Left cardiac atrium (tissue), 4 donors: ENCODE measurements around the gene MFRP. TPM values are rescaled to one million over a fixed set of nuclear protein-coding genes. Genes with fewer than 3 reads are reported as not detected.

Source experiments
- ATAC-seq, 2 donors: fragments of 200-7000 bp; cut with Tn5 transposase; one replicate each; pipeline ENCODE4 v1.9.1; 2020; ENCODE audit warnings: mild to moderate bottlenecking in 2 of 2, moderate library complexity in 2 of 2
- DNase-seq: peaks from one replicate; pipeline ENCODE4 v3.0.0-alpha.2; 2020
- intact Hi-C, 2 donors: fragments of 100-400 bp; cut with DNase I; formaldehyde crosslinking; loops; one replicate each; pipeline versions ENCODE4 v1.14.1 to v1.15.1; 2022 to 2023
- total RNA-seq, 2 donors: library from RNA; stranded (reverse); fragmentation: NEBNext Ultra II Directional; extraction: Animal tissue kit (Norgen Biotek cat#: 25700); gene quantifications; one replicate each; pipeline ENCODE4 v1.2.1, GENCODE V29; 2021
- donor health status: DM: no; HTN: yes; CAD: no.
- donor health status: DM: no; HTN: yes; CAD: no; lungs with severe emphysema.
- donor health status: DM: yes; HTN: yes; CAD: no.
- donor health status: Dilated cardiomyopathy.

The MFRP gene
- total RNA-seq, 2 donors from 2014 or later = not detected

- intact Hi-C loops = loop anchor here in 1 of 2 donors (2.0 to 5.0 kb wide), 2 partner anchors 17 to 37 kb away; no protein-coding TSS in a partner anchor
- DNase-seq = peak; percentile 59
- peak in 1 of 2 donors; percentile 11 for ATAC-seq
Observed at GRCh38 chr11:119373921-119374631, 27.6 kb upstream of the MFRP start.

- ATAC-seq = no peak
- no peak for DNase-seq
- intact Hi-C loops = loop anchor here in 1 of 2 donors (2.0 to 5.0 kb wide), 2 partner anchors 16 to 36 kb away; no protein-coding TSS in a partner anchor
Observed at GRCh38 chr11:119373059-119373920, 26.8 kb upstream of the MFRP start.

DNA sequence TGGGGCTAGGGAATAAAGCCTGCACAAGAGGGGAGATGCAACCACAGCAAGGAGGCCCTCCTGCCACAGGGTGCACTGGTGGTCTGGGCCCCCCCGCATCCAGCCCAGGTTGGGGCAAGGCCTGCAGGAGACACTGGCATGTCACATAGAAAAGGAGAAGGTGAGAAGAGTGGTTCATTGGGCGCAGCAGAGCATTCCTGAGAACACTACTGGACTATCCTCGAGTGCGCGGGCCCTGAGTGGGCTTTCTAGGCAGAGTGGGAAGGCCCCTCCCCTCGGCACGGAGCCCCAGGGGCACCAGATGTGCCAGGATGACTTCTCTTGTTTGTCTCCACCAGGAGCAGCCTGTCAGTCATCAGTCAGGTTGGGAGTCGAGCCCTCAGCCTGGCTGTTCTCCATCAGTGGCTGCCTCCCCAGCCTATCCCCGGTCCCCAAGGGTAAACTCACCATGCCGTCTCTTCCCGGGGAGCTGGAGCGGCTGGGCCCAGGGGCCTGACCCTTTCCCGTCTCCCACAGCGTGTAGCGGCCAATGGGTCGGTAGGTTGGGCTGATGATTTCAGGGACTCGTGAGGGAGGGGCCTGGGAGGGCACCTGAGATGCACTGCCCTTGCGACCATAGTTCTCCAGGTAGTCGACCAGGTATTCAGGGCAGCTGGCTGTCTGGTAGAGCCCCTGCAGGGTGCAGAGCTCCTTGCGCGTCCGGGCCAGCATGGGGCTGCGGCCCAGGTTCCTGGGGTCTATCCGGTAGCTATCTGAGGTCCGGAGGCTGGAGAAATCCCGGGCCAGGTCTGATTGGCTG lies 26.0 kb upstream of the MFRP start:
- no peak for DNase-seq
- intact Hi-C loops = loop anchor here in 1 of 2 donors (2.0 to 5.0 kb wide), 2 partner anchors 16 to 35 kb away; no protein-coding TSS in a partner anchor
- ATAC-seq = no peak

GRCh38 chr11:119371778-119372182 lies 25.3 kb upstream of the MFRP start:
- DNase-seq (no peak), ATAC-seq (peak; percentile 11 to 32)
- intact Hi-C loops = loop anchor here in 1 of 2 donors (2.0 to 5.0 kb wide), 2 partner anchors 15 to 34 kb away; no protein-coding TSS in a partner anchor

- DNase-seq (no peak), ATAC-seq (no peak)
- intact Hi-C loops = loop anchor here in 1 of 2 donors (5.0 kb wide), 1 partner anchor 34 kb away; no protein-coding TSS in a partner anchor
Observed at GRCh38 chr11:119371067-119371601, 24.6 kb upstream of the MFRP start.

- ATAC-seq (peak; percentile 17 to 20), DNase-seq (no peak)
- intact Hi-C loops = loop anchor here in 1 of 2 donors (5.0 kb wide), 1 partner anchor 33 kb away; no protein-coding TSS in a partner anchor
Observed at GRCh38 chr11:119370486-119371046, 24.1 kb upstream of the MFRP start.

DNA sequence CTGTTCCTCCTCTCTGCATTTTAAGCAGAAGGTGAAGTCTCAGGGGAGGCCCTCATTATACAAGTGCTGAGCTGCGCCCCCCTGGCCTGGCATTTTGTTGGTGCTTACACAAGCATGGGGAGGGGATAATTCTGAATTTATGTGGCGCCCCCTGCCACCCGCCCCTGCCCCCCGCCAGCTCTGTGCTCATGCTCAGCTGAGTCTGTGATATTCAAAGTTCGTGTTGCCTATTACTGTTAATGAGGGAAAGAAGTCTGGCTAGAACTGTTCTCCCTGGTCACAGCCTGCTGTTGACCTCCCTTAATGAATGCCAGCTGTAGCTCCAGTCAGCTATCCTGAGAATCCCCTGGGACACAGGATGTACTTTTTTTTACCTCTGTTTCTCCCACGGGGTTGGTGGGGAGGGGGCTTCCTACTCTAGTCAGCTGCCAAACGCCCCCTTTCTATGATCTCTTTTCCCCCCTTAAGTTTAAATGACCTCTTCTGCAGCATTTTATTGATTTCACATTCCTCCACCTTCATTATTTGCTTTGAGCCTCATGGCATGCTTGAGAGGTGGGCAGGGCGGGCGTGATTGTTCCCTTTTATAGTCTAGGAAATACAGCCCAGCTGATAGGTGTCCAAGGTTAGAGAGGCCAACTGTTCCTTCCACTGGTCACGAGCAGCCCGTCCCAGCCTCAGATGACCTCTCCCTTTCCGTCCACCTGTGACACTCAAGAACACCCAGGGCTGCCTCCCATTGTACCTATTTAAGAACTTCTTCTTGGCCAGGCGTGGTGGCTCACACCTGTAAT lies 22.8 kb upstream of the MFRP start:
- DNase-seq = no peak
- ATAC-seq = no peak
- intact Hi-C loops = no loop called here

DNA sequence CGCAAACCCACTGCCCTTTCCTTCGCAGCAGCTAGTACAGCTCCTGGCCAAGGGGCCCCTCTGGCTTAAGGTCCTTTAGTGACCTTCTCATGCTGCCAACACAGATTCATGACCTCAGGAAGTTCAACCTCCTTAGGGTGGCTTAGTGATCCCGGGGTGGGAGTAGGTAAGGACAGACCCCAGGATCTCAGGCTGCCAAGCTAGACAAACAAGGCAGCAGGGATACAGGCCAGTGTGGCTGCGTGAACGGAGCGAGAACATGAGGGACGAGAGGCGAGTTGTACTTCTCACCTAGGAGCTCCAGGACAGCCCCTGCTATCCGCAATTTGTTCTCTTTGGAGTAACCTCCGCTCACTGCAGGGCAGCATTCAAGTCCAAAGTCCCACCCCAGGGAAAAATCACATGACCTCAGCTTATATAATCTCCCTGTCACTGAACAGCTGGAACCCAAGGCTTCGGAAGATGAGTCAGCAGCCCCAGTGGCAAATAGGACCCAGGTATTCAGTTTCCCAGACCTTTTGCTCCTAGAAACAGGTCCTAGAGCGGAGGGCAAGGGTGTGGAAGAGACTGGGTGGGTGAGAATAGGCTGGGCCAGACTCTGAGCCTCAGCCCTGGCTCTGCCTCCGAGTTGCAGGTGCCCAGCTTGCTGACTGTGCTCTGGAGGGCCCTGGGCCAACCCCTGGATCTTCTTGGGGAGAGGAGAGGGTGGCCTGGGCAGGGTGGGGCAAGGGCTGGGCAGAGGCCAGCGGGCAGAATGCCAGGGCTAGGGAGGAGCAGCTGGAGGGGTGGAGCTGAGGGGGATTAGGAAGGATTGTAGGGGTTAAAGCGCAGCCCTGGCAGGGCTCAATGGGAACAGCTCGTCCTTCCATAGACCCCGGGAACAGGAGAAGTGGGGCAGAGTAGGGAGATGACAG lies 21.9 kb upstream of the MFRP start:
- DNase-seq (peak; percentile 70), ATAC-seq (peak; percentile 4 to 72)
- intact Hi-C loops = no loop called here

GRCh38 chr11:119367661-119368120 lies 21.2 kb upstream of the MFRP start:
- ATAC-seq = peak in 1 of 2 donors; percentile 42

GRCh38 chr11:119366690-119367620 lies 20.4 kb upstream of the MFRP start:
- intact Hi-C loops = no loop called here
- DNase-seq = no peak
- ATAC-seq = no peak

More at GRCh38 chr11:119367661-119368120, 21.2 kb upstream of the MFRP start:
- intact Hi-C loops = no loop called here
- DNase-seq = no peak

- intact Hi-C loops = no loop called here
- peak in 1 of 2 donors; percentile 10 for ATAC-seq
- no peak for DNase-seq
Observed at GRCh38 chr11:119365071-119365591, 18.6 kb upstream of the MFRP start.

GRCh38 chr11:119363851-119364590 lies 17.5 kb upstream of the MFRP start:
- intact Hi-C loops = no loop called here
- DNase-seq = peak; percentile 67
- ATAC-seq = peak; percentile 47 to 77

- DNase-seq = peak; percentile 33
Observed at GRCh38 chr11:119363081-119363850, 16.8 kb upstream of the MFRP start.

DNA sequence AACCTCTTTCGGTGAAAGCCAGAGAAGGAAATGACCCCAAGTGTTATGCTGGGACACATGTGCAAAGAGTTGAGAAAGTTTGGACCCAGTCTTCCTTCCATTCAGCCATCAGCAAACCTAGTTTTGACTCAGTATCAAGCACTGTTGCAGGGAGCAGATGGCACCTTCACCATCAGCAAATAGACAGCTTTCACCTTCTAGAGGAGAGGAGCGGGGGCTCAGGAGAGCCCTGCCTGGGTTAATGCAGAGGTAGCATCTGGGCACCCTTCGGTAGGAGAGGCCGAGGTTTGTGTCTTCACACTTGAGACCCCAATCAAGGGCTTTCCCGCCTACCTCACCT lies 16.2 kb upstream of the MFRP start:
- intact Hi-C loops = no loop called here
- DNase-seq (no peak), ATAC-seq (no peak)

More at GRCh38 chr11:119363081-119363850, 16.8 kb upstream of the MFRP start:
- intact Hi-C loops = no loop called here
- peak in 1 of 2 donors; percentile 2 for ATAC-seq
